RWPE2 (cell line): Measurements from ENCODE around the gene FOXN3.

Experiments
- ATAC-seq: fragments of 200-7000 bp; cut with Tn5 transposase; 3 replicates; pipeline ENCODE4 v1.9.1; 2021; ENCODE audit warnings: low read depth
- DNase-seq: peaks from one replicate; pipeline ENCODE4 v3.0.0-alpha.2; 2020; ENCODE audit warnings: low spot score
- H3K27ac ChIP-seq: fragments of 450-650 bp; 2 replicates; pipeline ENCODE4 v1.5.1; 2017; ENCODE audit warnings: mild to moderate bottlenecking; ENCODE audit not compliant: poor library complexity, severe bottlenecking
- H3K27me3 ChIP-seq: fragments of 250-450 bp; sonication (Bioruptor Pico); 2 replicates; pipeline ENCODE4 v1.5.1; 2021; ENCODE audit warnings: mild to moderate bottlenecking, moderate library complexity; ENCODE audit not compliant: insufficient read depth, poor library complexity, severe bottlenecking
- H3K36me3 ChIP-seq: fragments of 250-450 bp; sonication (Bioruptor Pico); 2 replicates; pipeline ENCODE4 v1.5.1; 2020; ENCODE audit warnings: low read depth, mild to moderate bottlenecking, moderate library complexity
- H3K4me1 ChIP-seq: fragments of 250-450 bp; sonication (Bioruptor Pico); 2 replicates; pipeline ENCODE4 v1.5.1; 2021; ENCODE audit warnings: mild to moderate bottlenecking, moderate library complexity; ENCODE audit not compliant: insufficient read depth, poor library complexity, severe bottlenecking
- H3K4me3 ChIP-seq: fragments of 250-450 bp; sonication (Bioruptor Pico); 2 replicates; pipeline ENCODE4 v1.5.1; 2021; ENCODE audit warnings: mild to moderate bottlenecking, moderate library complexity; ENCODE audit not compliant: severe bottlenecking
- H3K9me3 ChIP-seq: fragments of 250-450 bp; sonication (Bioruptor Pico); 2 replicates; pipeline ENCODE4 v1.5.1; 2021; ENCODE audit warnings: mild to moderate bottlenecking, moderate library complexity; ENCODE audit not compliant: severe bottlenecking
- CTCF ChIP-seq: fragments of 450-650 bp; IDR thresholded peaks from one replicate; pipeline ENCODE4 v1.5.1; 2017; ENCODE audit warnings: mild to moderate bottlenecking, moderate library complexity; ENCODE audit not compliant: poor library complexity, severe bottlenecking

The FOXN3 gene

GRCh38 chr14:89308232-89308959 lies 108.6 kb downstream of the FOXN3 start:
- ATAC-seq = no peak
- H3K27ac ChIP-seq = no peak overlapping the region

GRCh38 chr14:89307409-89307808 lies 109.6 kb downstream of the FOXN3 start:
- no peaks in the 10 kb centered on the region for H3K36me3 ChIP-seq
- no peaks in the 10 kb centered on the region for H3K9me3 ChIP-seq
- ATAC-seq (no peak), DNase-seq (no peak)
- no peak overlapping the region for H3K27ac ChIP-seq
- H3K4me1 ChIP-seq = peaks cover 23% of the 10 kb centered on the region
- no peak overlapping the region for H3K4me3 ChIP-seq
- no peak for TF ChIP-seq CTCF
- H3K27me3 ChIP-seq = no peaks in the 10 kb centered on the region

More at GRCh38 chr14:89308232-89308959, 108.6 kb downstream of the FOXN3 start:
- H3K4me3 ChIP-seq = no peak overlapping the region
- no peak for DNase-seq
- no peaks in the 10 kb centered on the region for H3K9me3 ChIP-seq
- H3K36me3 ChIP-seq = no peaks in the 10 kb centered on the region
- peak; percentile 9 for TF ChIP-seq CTCF
- no peaks in the 10 kb centered on the region for H3K27me3 ChIP-seq
- H3K4me1 ChIP-seq = peaks cover 18% of the 10 kb centered on the region

DNA sequence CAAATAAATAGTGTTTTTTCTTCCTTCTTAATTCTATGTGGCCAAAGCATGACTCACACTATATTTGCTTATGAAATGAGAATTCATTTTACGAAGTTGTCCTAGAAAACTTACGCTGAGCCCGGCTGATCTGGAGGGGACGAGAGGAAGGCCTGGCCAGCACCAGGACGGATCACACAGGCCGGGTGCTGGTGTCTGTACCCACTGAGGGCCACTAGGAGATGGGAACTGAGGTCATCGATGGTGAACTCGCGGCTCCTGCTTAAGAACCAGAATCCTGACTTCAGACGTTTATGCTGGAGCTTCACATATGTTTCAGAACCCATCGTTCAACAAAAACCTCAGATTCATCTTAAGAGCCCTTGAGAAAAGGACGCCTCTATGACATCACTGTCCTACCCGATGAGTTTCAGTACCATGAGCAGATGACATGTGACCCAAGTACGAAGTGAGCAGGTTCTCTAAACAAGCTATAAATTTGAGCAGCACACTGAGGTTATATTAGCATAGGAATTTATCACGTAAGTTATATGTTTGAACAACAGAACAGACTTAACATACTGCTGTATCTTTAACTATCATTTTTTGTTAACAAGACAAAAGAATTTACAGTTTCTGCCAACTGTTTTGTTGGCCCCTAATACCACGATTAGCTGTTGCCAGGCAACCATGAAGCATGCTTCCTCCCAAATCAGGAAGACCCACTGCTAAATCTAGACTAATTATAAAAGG lies 111.9 kb downstream of the FOXN3 start:
- DNase-seq (no peak), ATAC-seq (no peak)
- Histone ChIP-seq H3K4me1 (peaks cover 23% of the 10 kb centered on the region), H3K27me3 (no peaks in the 10 kb centered on the region), H3K4me3 (no peak overlapping the region), H3K36me3 (no peaks in the 10 kb centered on the region), H3K27ac (no peak overlapping the region), H3K9me3 (no peaks in the 10 kb centered on the region)
- TF ChIP-seq CTCF = no peak

DNA sequence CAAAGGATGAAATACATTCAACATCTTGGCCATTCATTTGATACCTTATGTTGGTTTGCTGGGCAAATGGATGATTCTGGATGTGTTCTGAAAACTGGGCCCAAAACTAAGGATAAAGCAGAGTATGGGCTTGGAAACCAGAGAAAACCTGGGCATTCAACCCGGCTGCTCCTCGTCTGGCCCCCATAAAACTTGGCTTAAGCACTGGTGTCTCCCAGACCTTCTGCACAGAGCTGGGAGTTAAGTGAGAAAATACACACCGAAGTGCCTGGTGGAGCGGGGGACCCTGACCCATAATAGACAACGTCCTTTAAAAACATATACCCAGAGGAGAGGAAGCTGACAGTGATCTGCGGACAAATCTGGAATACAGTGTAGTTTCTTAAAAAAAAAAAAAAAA lies 112.5 kb downstream of the FOXN3 start:
- TF ChIP-seq CTCF = no peak
- Histone ChIP-seq H3K27me3 (no peaks in the 10 kb centered on the region), H3K4me1 (peaks cover 23% of the 10 kb centered on the region), H3K9me3 (no peaks in the 10 kb centered on the region), H3K36me3 (no peaks in the 10 kb centered on the region), H3K4me3 (no peak overlapping the region), H3K27ac (peak overlapping the region; percentile 41)
- DNase-seq (no peak), ATAC-seq (no peak)
